Activated B cell treated with CpG ODN at 0.5 μM for 24 hours (primary cell): Measurements from ENCODE around the gene FAAP20. TPM values are rescaled to one million over a fixed set of nuclear protein-coding genes. Genes with fewer than 3 reads are reported as not detected.

Experiments used
- ATAC-seq: fragments of 200-7000 bp; cut with Tn5 transposase; one replicate; pipeline ENCODE4 v1.10.0; 2021; ENCODE audit warnings: low read depth, mild to moderate bottlenecking, moderate library complexity
- CTCF ChIA-PET: fragments of 350-600 bp; sonication (Branson Sonifier 250); formaldehyde crosslinking; loops from one replicate; lab custom pipeline; 2021; ENCODE audit warnings: antibody characterized with exemption; lab: Charles Lee
- POLR2A ChIA-PET: fragments of 350-600 bp; sonication (Branson Sonifier 250); formaldehyde crosslinking; loops from one replicate; lab custom pipeline; 2021; ENCODE audit warnings: antibody characterized with exemption; lab: Charles Lee
- DNase-seq: peaks from one replicate; pipeline ENCODE4 v3.0.0; 2022
- H3K27ac Mint-ChIP-seq: one replicate; pipeline ENCODE4 v1.8.0; 2020; ENCODE audit warnings: mixed read lengths
- H3K27me3 Mint-ChIP-seq: one replicate; pipeline ENCODE4 v1.8.0; 2021; ENCODE audit warnings: mixed read lengths
- H3K36me3 Mint-ChIP-seq: one replicate; pipeline ENCODE4 v1.8.0; 2021; ENCODE audit warnings: low read depth, mixed read lengths
- H3K4me1 Mint-ChIP-seq: one replicate; pipeline ENCODE4 v1.8.0; 2021; ENCODE audit warnings: mixed read lengths
- H3K4me3 Mint-ChIP-seq: one replicate; pipeline ENCODE4 v1.8.0; 2020; ENCODE audit warnings: mild to moderate bottlenecking, mixed read lengths
- H3K9me3 Mint-ChIP-seq: one replicate; pipeline ENCODE4 v1.8.0; 2020; ENCODE audit warnings: mixed read lengths
- intact Hi-C: fragments of 100-400 bp; cut with micrococcal nuclease; formaldehyde crosslinking; loops from one replicate; pipeline ENCODE4 v1.15.1; 2024
- total RNA-seq: library from RNA; stranded (reverse); gene quantifications from 2 replicates; pipeline ENCODE4 v1.2.3, GENCODE V29; 2022
- TF ChIP-seq, protein P1 (sequence below): fragments of 200-600 bp; IDR thresholded peaks from one replicate; pipeline ENCODE4 v1.8.0; 2022; ENCODE audit warnings: antibody characterized with exemption, mild to moderate bottlenecking

FAAP20 gene, protein sequence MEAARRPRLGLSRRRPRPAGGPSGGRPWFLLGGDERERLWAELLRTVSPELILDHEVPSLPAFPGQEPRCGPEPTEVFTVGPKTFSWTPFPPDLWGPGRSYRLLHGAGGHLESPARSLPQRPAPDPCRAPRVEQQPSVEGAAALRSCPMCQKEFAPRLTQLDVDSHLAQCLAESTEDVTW
- 73.7 and 83.9 TPM in 2 replicates for total RNA-seq

DNA sequence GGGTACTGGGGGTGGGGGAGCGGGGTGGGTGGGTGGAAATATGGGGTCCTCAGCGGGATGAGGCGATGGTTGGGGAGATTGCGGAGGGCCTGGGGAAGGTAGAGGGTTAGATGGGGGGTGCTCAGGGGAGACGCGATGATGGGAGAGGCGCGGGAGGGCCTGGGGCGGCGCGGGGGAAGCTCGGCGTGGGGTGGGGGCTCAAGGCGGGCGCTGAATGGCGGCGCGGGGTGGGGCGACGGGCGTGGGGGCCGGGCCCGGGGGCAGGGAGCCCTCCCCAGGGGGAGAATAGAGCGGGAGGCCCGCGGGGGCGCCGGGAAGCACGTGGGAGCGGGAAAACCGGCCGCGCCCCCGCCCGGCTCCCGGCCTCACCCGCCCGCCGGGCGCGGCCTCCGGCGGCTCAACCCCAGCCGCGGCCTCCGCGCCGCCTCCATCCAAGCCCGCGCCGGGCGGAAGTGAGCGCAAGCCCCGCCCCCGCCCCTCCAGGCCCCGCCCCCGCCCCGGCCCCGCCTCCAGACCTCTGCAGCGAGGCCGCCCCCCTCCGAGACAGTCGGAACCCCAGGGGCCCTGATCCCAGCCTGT lies at the start of gene FAAP20:
Gene FAAP20, minus strand, starts transcription at position 454 of the 579 bp plus-strand sequence. Its CDS starts 23 bp downstream, at position 431.
- Mint-ChIP-seq H3K4me1 (peaks cover 21% of the 10 kb centered on the region), H3K4me3 (peak within 1 kb of the TSS; percentile 91), H3K27me3 (no peaks in the 10 kb centered on the region), H3K36me3 (peaks cover 9% of the 10 kb centered on the region), H3K9me3 (no peaks in the 10 kb centered on the region), H3K27ac (peak within 1 kb of the TSS; percentile 96)
- intact Hi-C loops, result loop anchor here (10.0 kb wide), 1 partner anchor 450 kb away; no protein-coding TSS in a partner anchor
- TF ChIP-seq, protein P1, sequence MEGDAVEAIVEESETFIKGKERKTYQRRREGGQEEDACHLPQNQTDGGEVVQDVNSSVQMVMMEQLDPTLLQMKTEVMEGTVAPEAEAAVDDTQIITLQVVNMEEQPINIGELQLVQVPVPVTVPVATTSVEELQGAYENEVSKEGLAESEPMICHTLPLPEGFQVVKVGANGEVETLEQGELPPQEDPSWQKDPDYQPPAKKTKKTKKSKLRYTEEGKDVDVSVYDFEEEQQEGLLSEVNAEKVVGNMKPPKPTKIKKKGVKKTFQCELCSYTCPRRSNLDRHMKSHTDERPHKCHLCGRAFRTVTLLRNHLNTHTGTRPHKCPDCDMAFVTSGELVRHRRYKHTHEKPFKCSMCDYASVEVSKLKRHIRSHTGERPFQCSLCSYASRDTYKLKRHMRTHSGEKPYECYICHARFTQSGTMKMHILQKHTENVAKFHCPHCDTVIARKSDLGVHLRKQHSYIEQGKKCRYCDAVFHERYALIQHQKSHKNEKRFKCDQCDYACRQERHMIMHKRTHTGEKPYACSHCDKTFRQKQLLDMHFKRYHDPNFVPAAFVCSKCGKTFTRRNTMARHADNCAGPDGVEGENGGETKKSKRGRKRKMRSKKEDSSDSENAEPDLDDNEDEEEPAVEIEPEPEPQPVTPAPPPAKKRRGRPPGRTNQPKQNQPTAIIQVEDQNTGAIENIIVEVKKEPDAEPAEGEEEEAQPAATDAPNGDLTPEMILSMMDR, result no peak
- ATAC-seq (peak; percentile 67), DNase-seq (no peak)
- POLR2A ChIA-PET, result interaction anchor here (0.5 to 3.5 kb wide), 31 partner anchors 8 to 391 kb away, joined by 3 to 89 read pairs (median 6); partner anchors contain the start of genes HES5, MORN1, PANK4 and PEX10
- CTCF ChIA-PET, result interaction anchor here (0.6 to 9.5 kb wide), 33 partner anchors 9 to 728 kb away, joined by 3 to 185 read pairs (median 4); partner anchors contain the start of genes MORN1, PANK4, RER1 and SKI

DNA sequence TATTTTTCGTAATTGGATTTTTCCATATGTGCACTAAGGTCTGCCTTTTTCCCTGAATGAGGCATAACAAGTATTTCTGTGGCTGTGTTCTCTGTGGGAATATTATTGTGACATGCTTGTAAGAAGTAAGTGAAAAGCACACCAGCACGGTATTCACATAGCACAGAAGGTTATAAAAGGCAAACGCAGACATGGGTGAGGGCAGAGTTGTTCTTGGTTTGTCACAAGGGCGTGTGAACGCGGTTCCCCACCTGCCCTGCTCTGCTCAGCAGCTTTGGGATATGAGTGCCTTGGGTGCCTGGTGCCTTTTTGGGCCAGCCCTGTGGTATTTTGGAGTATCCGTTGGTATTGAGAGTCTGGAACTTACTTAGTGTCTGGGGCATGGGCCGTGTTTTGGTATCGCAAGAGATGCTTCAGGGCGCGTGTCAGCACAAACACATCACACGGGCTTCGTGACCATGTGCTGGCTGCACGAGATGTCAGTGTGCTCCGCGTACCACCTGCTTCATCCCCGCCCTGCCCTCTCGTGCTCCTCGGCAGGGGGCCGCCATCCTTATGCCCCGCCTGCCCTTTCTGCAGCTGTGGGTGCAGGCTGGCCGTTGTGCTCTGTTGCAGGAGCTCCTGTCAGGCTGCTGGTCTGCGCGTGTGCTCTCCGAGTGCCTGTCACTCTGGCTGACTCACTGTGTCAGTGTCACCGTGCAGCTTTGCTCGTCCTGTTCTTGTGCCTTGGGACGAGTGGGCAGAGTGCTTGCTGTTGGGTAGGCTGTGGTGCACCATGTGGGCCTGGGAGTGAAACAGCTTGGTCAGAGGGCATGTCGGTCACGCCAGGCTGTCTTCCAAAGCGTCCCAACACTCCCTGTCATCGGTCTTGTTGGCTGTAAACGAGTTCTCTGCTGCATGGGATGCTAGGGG lies 48.5 kb upstream of the FAAP20 start:
- ATAC-seq, result no peak
- no peaks in the 10 kb centered on the region for H3K9me3 Mint-ChIP-seq
- DNase-seq, result no peak
- H3K27me3 Mint-ChIP-seq, result no peaks in the 10 kb centered on the region
- intact Hi-C loops, result no loop called here
- no peak overlapping the region for H3K4me3 Mint-ChIP-seq
- ChIA-PET CTCF (no interaction called here), POLR2A (interaction anchor here (0.7 to 1.0 kb wide), 2 partner anchors 9 to 58 kb away, joined by 4 to 8 read pairs; no protein-coding TSS in a partner anchor)
- H3K27ac Mint-ChIP-seq, result no peak overlapping the region
- H3K36me3 Mint-ChIP-seq, result peaks cover 37% of the 10 kb centered on the region
- TF ChIP-seq, protein P1, result no peak
- H3K4me1 Mint-ChIP-seq, result peaks cover 69% of the 10 kb centered on the region

DNA sequence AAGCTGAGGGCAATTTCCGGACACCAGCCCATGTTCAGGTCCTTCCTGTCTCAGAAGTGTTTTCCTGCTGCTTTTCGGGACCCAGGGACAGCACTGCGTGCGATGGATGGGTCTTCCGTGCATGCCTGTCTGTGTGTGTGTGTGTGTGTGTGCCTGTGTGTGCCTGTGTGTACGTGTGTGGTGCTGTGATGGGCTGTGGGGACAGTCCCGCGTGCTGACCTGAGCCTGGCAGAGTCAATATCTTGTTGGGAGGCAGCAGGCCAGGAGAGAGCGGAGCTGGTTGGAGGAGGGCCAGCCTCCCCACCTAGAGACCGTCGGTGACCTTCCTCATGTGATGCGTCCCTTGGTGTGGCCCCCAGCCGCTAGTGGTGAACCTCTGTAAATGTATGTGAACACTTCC lies 47.2 kb upstream of the FAAP20 start:
- intact Hi-C loops, result no loop called here
- TF ChIP-seq, protein P1, result no peak
- CTCF ChIA-PET, result interaction anchor here (1.4 kb wide), 1 partner anchor 140 kb away, joined by 4 read pairs; no protein-coding TSS in a partner anchor
- H3K36me3 Mint-ChIP-seq, result peaks cover 37% of the 10 kb centered on the region
- DNase-seq (no peak), ATAC-seq (no peak)
- POLR2A ChIA-PET, result interaction anchor here (0.6 kb wide), 1 partner anchor 52 kb away, joined by 3 read pairs; no protein-coding TSS in a partner anchor
- no peak overlapping the region for H3K27ac Mint-ChIP-seq
- no peaks in the 10 kb centered on the region for H3K27me3 Mint-ChIP-seq
- H3K4me1 Mint-ChIP-seq, result peaks cover 66% of the 10 kb centered on the region
- H3K9me3 Mint-ChIP-seq, result no peaks in the 10 kb centered on the region
- H3K4me3 Mint-ChIP-seq, result no peak overlapping the region

DNA sequence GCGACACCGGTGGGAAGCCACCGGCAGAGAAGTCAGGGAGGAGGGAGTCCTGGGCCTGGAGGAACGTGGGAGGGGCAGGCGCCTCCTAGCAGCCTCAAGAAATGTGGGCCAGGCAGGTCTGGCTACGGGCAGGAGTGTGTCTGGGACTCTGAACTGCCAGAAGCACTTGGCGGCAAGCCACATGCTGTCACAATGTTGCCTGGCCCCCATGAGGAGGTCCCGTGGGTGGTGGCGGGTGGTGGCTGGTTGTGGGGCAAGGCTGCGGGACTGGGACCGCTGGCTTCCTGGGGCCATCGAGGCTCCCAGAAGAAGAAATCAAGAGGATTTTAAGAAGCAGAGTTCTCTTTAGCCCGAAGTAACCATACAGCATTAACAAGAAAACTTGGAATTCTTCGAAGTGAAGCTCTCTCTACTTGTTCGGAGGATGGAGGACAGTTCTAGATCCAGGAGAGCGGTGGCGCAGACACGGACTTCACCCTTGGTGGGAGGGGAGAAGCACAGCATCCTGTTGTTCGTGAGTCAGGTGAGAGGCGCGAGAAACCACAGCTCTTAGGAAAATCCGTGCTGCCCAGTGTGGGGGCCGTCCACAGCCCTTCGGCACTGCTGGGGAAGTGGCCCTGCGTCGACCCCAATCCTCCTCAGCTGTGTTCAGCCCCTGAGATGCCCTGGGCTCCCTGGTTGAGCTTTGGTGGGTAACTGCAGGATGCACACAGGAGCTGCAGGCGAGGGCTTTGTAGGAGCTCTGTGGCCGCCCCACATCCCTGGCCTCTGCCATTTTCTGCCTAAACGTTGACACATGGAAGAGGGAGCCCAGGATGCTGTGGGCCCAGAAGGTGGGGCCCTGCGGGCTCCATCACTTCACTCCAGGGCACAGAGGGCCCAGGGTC lies 45.9 kb upstream of the FAAP20 start:
- Mint-ChIP-seq H3K9me3 (no peaks in the 10 kb centered on the region), H3K4me3 (no peak overlapping the region), H3K4me1 (peaks cover 67% of the 10 kb centered on the region), H3K27me3 (no peaks in the 10 kb centered on the region), H3K36me3 (peaks cover 37% of the 10 kb centered on the region), H3K27ac (no peak overlapping the region)
- no peak for ATAC-seq
- CTCF ChIA-PET, result no interaction called here
- TF ChIP-seq, protein P1, result no peak
- intact Hi-C loops, result no loop called here
- DNase-seq, result no peak
- POLR2A ChIA-PET, result interaction anchor here (1.2 kb wide), 1 partner anchor 13 kb away, joined by 3 read pairs; no protein-coding TSS in a partner anchor
